HG03558 (cell line): Measurements from ENCODE around the gene SRRM3.
"Not testable (repeated sequence)": the region's sequence is repeated elsewhere in the genome, so short reads cannot be mapped to it uniquely, and the experiment has no call there.

Source experiments
- ATAC-seq: cut with Tn5 transposase; IDR thresholded peaks from one replicate; pipeline ENCODE4 v1.9.1; 2021; ENCODE audit warnings: moderate number of reproducible peaks; ENCODE audit not compliant: unreplicated experiment; ENCODE audit errors: extremely low read depth

Gene SRRM3

GRCh38 chr7:76259124-76260093 lies 57.7 kb downstream of the SRRM3 start:
- ATAC-seq, result no peak

GRCh38 chr7:76260171-76260703 lies 58.5 kb downstream of the SRRM3 start:
- ATAC-seq, result no peak

GRCh38 chr7:76261329-76261728 lies 59.6 kb downstream of the SRRM3 start:
- no peak for ATAC-seq

- no peak for ATAC-seq
Measured at GRCh38 chr7:76261931-76262330, 60.2 kb downstream of the SRRM3 start.

- ATAC-seq, result no peak
Measured at GRCh38 chr7:76262683-76263402, 61.1 kb downstream of the SRRM3 start.

- no peak for ATAC-seq
Measured at GRCh38 chr7:76265299-76265698, 63.6 kb downstream of the SRRM3 start.

GRCh38 chr7:76267107-76267893 lies 65.6 kb downstream of the SRRM3 start:
- ATAC-seq, result no peak

GRCh38 chr7:76267894-76268183 lies 66.1 kb downstream of the SRRM3 start:
- ATAC-seq, result no peak

GRCh38 chr7:76268376-76268775 lies 66.7 kb downstream of the SRRM3 start:
- ATAC-seq, result no peak

GRCh38 chr7:76269895-76270294 lies 68.2 kb downstream of the SRRM3 start:
- no peak for ATAC-seq

GRCh38 chr7:76271384-76271783 lies 69.7 kb downstream of the SRRM3 start:
- not testable (repeated sequence) for ATAC-seq

- no peak for ATAC-seq
Measured at GRCh38 chr7:76272142-76272541, 70.4 kb downstream of the SRRM3 start.

- no peak for ATAC-seq
Measured at GRCh38 chr7:76272851-76273497, 71.3 kb downstream of the SRRM3 start.

- ATAC-seq, result no peak
Measured at GRCh38 chr7:76273503-76273902, 71.8 kb downstream of the SRRM3 start.

GRCh38 chr7:76278540-76278939 lies 76.8 kb downstream of the SRRM3 start:
- no peak for ATAC-seq

- ATAC-seq, result no peak
Measured at GRCh38 chr7:76280408-76280807, 78.7 kb downstream of the SRRM3 start.

- no peak for ATAC-seq
Measured at GRCh38 chr7:76281006-76281705, 79.5 kb downstream of the SRRM3 start.

- ATAC-seq, result no peak
Measured at GRCh38 chr7:76281706-76282343, 80.1 kb downstream of the SRRM3 start.
